SK-N-MC (cell line): Measurements from ENCODE around the gene TNKS2.

Experiments
- EZH2 ChIP-seq: fragments of 200-600 bp; sonication (generic); IDR thresholded peaks from one replicate; pipeline ENCODE4 v1.6.1; 2017; ENCODE audit warnings: antibody characterized with exemption
- FOXP2 ChIP-seq: optimal IDR thresholded peaks from 2 replicates; pipeline ENCODE3; 2011; ENCODE audit warnings: mild to moderate bottlenecking, moderate library complexity; ENCODE audit not compliant: insufficient read depth; ENCODE audit errors: extremely low read length, control extremely low read depth
- POLR2AphosphoS5 ChIP-seq: IDR thresholded peaks from 2 replicates; pipeline ENCODE4 v1.6.1; 2012; ENCODE audit warnings: mild to moderate bottlenecking, low read depth, low read length, borderline replicate concordance

- no peak for TF ChIP-seq EZH2
- no peak for TF ChIP-seq POLR2AphosphoS5
- TF ChIP-seq FOXP2: no peak
Measured at GRCh38 chr10:91884536-91884935, 86.3 kb downstream of the TNKS2 start.
